Loucy (cell line): ENCODE data around the gene NACAD.

Experiments used
- H2AFZ ChIP-seq: fragments of 200-600 bp; sonication (generic); 2 replicates; pipeline ENCODE4 v1.6.0; 2016; ENCODE audit warnings: antibody characterized with exemption, mild to moderate bottlenecking, low read length, moderate library complexity
- H3F3A ChIP-seq: fragments of 200-600 bp; 2 replicates; pipeline ENCODE4 v1.6.0; 2016; ENCODE audit warnings: antibody characterized with exemption, low read depth, mild to moderate bottlenecking
- H3K27me3 ChIP-seq: fragments of 200-600 bp; sonication (generic); 2 replicates; pipeline ENCODE4 v1.6.1; 2014; ENCODE audit warnings: low read length, mild to moderate bottlenecking; ENCODE audit not compliant: insufficient read depth, poor library complexity, severe bottlenecking
- H3K36me3 ChIP-seq: fragments of 200-600 bp; sonication (generic); 2 replicates; pipeline ENCODE4 v1.6.1; 2016; ENCODE audit warnings: low read length; ENCODE audit not compliant: insufficient read depth
- H3K4me1 ChIP-seq: fragments of 200-600 bp; sonication (generic); 2 replicates; pipeline ENCODE4 v1.5.1; 2014; ENCODE audit warnings: low read length, mild to moderate bottlenecking; ENCODE audit not compliant: insufficient read depth, poor library complexity, severe bottlenecking
- H3K4me2 ChIP-seq: fragments of 200-600 bp; sonication (generic); 2 replicates; pipeline ENCODE4 v1.6.0; 2014; ENCODE audit warnings: antibody characterized with exemption, low read length, low read depth, mild to moderate bottlenecking; ENCODE audit not compliant: poor library complexity, severe bottlenecking
- H3K4me3 ChIP-seq: fragments of 200-600 bp; sonication (generic); 2 replicates; pipeline ENCODE4 v1.5.1; 2014; ENCODE audit warnings: low read length, mild to moderate bottlenecking, mixed read lengths; ENCODE audit not compliant: poor library complexity, severe bottlenecking
- H3K79me2 ChIP-seq: fragments of 200-600 bp; sonication (generic); 2 replicates; pipeline ENCODE4 v1.6.1; 2014; ENCODE audit warnings: low read length; ENCODE audit not compliant: insufficient read depth
- H3K9ac ChIP-seq: fragments of 200-600 bp; sonication (generic); 2 replicates; pipeline ENCODE4 v1.6.0; 2014; ENCODE audit warnings: mild to moderate bottlenecking, low read depth, low read length, moderate library complexity; ENCODE audit not compliant: poor library complexity, severe bottlenecking
- H3K9me2 ChIP-seq: fragments of 200-600 bp; sonication (generic); replicated peaks from 2 replicates; pipeline ENCODE4 v1.6.1; 2016; ENCODE audit warnings: low read depth, low read length, mixed read lengths
- H3K9me3 ChIP-seq: fragments of 200-600 bp; sonication (generic); 2 replicates; pipeline ENCODE4 v1.6.1; 2014; ENCODE audit warnings: mild to moderate bottlenecking, antibody characterized with exemption, low read length, low read depth; ENCODE audit not compliant: insufficient read depth
- H4K20me1 ChIP-seq: fragments of 200-600 bp; sonication (generic); 2 replicates; pipeline ENCODE4 v1.6.0; 2014; ENCODE audit warnings: antibody characterized with exemption, low read length, mild to moderate bottlenecking; ENCODE audit not compliant: insufficient read depth, poor library complexity, severe bottlenecking
- CTCF ChIP-seq: fragments of 200-600 bp; sonication (generic); conservative IDR thresholded peaks from 2 replicates; pipeline ENCODE4 v1.5.1; 2014; ENCODE audit warnings: mild to moderate bottlenecking, antibody characterized with exemption, low read length
- EZH2phosphoT487 ChIP-seq: fragments of 200-600 bp; IDR thresholded peaks from 2 replicates; pipeline ENCODE4 v1.6.1; 2018; ENCODE audit warnings: antibody characterized with exemption, mild to moderate bottlenecking, moderate library complexity, borderline replicate concordance

NACAD gene

GRCh38 chr7:45075355-45075644, 13.5 kb downstream of the NACAD start:
- H3K9me3 ChIP-seq: no peaks in the 10 kb centered on the region
- H3K79me2 ChIP-seq: no peaks in the 10 kb centered on the region
- H2AFZ ChIP-seq: no peak overlapping the region
- no peaks in the 10 kb centered on the region for H3K9me2 ChIP-seq
- H3K36me3 ChIP-seq: peaks cover 79% of the 10 kb centered on the region; the same call in 1 of the 2 replicates
- H3K9ac ChIP-seq: no peak overlapping the region
- no peaks in the 10 kb centered on the region for H3K27me3 ChIP-seq
- peaks cover 4% of the 10 kb centered on the region for H4K20me1 ChIP-seq
- H3K4me3 ChIP-seq: no peak overlapping the region
- no peak overlapping the region for H3K4me2 ChIP-seq
- H3K4me1 ChIP-seq: no peaks in the 10 kb centered on the region
- H3F3A ChIP-seq: no peaks in the 10 kb centered on the region
- TF ChIP-seq CTCF (no peak), EZH2phosphoT487 (no peak)

DNA sequence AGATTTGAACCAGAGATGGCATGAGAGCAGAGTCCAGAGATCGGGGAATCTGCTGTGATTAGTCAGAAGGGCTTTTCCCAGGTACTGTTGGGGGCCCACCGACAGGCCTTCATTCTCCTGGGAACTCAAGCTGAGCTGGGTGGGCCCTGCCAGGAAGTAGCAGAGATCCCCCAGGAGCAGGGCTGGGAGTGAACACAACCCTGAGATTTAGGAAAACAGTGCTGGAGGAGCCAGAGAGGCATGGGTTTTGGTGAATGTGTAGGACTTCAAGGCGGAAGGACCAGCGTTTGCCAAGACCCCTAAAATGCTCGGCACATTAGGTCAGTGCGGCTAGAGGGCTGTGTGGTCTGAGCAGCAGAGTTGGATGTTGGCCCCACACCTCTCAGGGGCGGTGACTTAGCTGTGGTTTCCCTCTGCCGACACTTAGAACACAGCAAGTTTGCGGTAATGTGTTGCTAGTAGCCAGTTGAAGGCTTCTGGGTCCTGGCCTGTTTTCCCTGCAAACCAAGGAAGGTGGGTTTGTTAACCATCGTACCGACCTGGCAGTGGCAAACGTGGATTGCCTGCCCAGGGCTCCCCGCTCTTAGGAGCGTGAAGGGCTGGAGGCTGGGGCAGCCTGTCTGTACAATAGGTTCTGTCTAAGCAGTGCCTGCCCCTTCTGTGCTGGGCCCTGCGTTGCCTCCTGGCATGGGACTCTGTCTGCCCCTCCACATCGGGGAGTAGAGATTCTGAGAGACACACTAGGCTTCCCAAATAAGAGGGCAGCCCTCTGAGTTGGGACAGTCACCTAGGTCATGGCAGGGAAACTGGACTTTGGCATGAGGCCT, 14.0 kb downstream of the NACAD start:
- Histone ChIP-seq H2AFZ (no peak overlapping the region), H4K20me1 (peaks cover 4% of the 10 kb centered on the region), H3K9ac (no peak overlapping the region), H3K9me3 (no peaks in the 10 kb centered on the region), H3K9me2 (no peaks in the 10 kb centered on the region), H3K4me3 (no peak overlapping the region), H3K27me3 (no peaks in the 10 kb centered on the region), H3K4me2 (no peak overlapping the region), H3K4me1 (no peaks in the 10 kb centered on the region), H3F3A (no peaks in the 10 kb centered on the region), H3K36me3 (peaks cover 85% of the 10 kb centered on the region; the same call in 1 of the 2 replicates), H3K79me2 (no peaks in the 10 kb centered on the region; the same call in 1 of the 2 replicates)
- TF ChIP-seq EZH2phosphoT487 (no peak), CTCF (no peak)

GRCh38 chr7:45073786-45074527, 14.8 kb downstream of the NACAD start:
- Histone ChIP-seq H3K9me2 (no peaks in the 10 kb centered on the region), H3K9ac (no peak overlapping the region), H3F3A (no peaks in the 10 kb centered on the region), H3K4me3 (no peak overlapping the region), H3K9me3 (no peaks in the 10 kb centered on the region), H2AFZ (no peak overlapping the region), H3K79me2 (peaks cover 8% of the 10 kb centered on the region; the same call in 1 of the 2 replicates), H3K4me2 (no peak overlapping the region), H4K20me1 (peaks cover 12% of the 10 kb centered on the region), H3K4me1 (no peaks in the 10 kb centered on the region), H3K27me3 (no peaks in the 10 kb centered on the region), H3K36me3 (peaks cover 93% of the 10 kb centered on the region; the same call in 1 of the 2 replicates)
- TF ChIP-seq CTCF (no peak), EZH2phosphoT487 (no peak)
